K562 (cell line): ENCODE data around the gene LAMA5.

ENCODE experiments used
- BACH1 ChIP-seq: fragments of 200-800 bp; sonication (Bioruptor generic); IDR thresholded peaks from 2 replicates; pipeline ENCODE4 v1.6.1; 2016; ENCODE audit warnings: missing genetic modification characterization, missing compliant biosample characterization
- BRD4 ChIP-seq: fragments of 200-600 bp; sonication (generic); IDR thresholded peaks from 2 replicates; pipeline ENCODE4 v1.6.1; 2017; ENCODE audit warnings: inconsistent platforms
- CREM ChIP-seq: IDR thresholded peaks from 2 replicates; pipeline ENCODE4 v1.6.1; 2014; ENCODE audit warnings: antibody characterized with exemption, low read depth
- CTCF ChIP-seq, 3 experiments: IDR thresholded peaks in 2 of 3; conservative IDR thresholded peaks in 1 of 3; 2 replicates each; pipeline ENCODE4 v1.5.1; 2011 to 2012; ENCODE audit warnings: low read length in 3 of 3, mild to moderate bottlenecking in 3 of 3, control low read depth in 2 of 3, improper control_type of control experiment in 1 of 3, inconsistent platforms in 1 of 3, low read depth in 1 of 3, mixed read lengths in 1 of 3, moderate library complexity in 1 of 3; ENCODE audit not compliant: insufficient read depth in 2 of 3
- POLR2A ChIP-seq: fragments of 450-650 bp; conservative IDR thresholded peaks from 2 replicates; pipeline ENCODE4 v1.6.1; 2016
- RBBP5 ChIP-seq: fragments of 200-600 bp; sonication (generic); IDR thresholded peaks from 2 replicates; pipeline ENCODE4 v1.6.1; 2012; ENCODE audit warnings: borderline replicate concordance, mild to moderate bottlenecking, low read length, control low read depth, inconsistent platforms; ENCODE audit not compliant: insufficient read depth, poor library complexity, severe bottlenecking
- SIN3A ChIP-seq, 2 experiments: fragments of 150-350 bp in 1 of 2; IDR thresholded peaks; 2 replicates each; pipeline ENCODE4 v1.6.1; 2011 to 2016; ENCODE audit warnings: borderline replicate concordance in 2 of 2, low read depth in 2 of 2, low read length in 2 of 2, mild to moderate bottlenecking in 2 of 2, moderate library complexity in 2 of 2; ENCODE audit not compliant: control insufficient read depth in 1 of 2
- TARDBP ChIP-seq: fragments of 450-650 bp; IDR thresholded peaks from 2 replicates; pipeline ENCODE4 v1.6.1; 2016
- YY1 ChIP-seq, 3 experiments: IDR thresholded peaks; 2 replicates each; pipeline ENCODE4 v1.6.1; 2011; ENCODE audit warnings: low read length in 2 of 3, mild to moderate bottlenecking in 2 of 3, moderate library complexity in 2 of 3, borderline replicate concordance in 1 of 3, control low read depth in 1 of 3, low read depth in 1 of 3; ENCODE audit not compliant: insufficient read depth in 3 of 3, insufficient replicate concordance in 2 of 3, control insufficient read depth in 1 of 3, insufficient read length in 1 of 3; ENCODE audit errors: extremely low read depth in 1 of 3
- ZBTB40 ChIP-seq, 2 experiments: fragments of 450-650 bp in 1 of 2; sonication (generic) in 1 of 2; formaldehyde crosslinking in 1 of 2; IDR thresholded peaks; 2 replicates each; pipeline versions ENCODE4 v1.7.1 to v1.9.0; 2016 to 2022; ENCODE audit warnings: inconsistent platforms in 1 of 2, mild to moderate bottlenecking in 1 of 2, missing genetic modification reagents in 1 of 2
- ZNF318 ChIP-seq, 2 experiments: fragments of 450-650 bp; IDR thresholded peaks; 2 replicates each; pipeline ENCODE4 v1.6.1; 2016; ENCODE audit warnings: mild to moderate bottlenecking in 2 of 2, borderline replicate concordance in 1 of 2, low read depth in 1 of 2, moderate library complexity in 1 of 2
- ZNF583 ChIP-seq: fragments of 250-450 bp; sonication (Bioruptor Pico); IDR thresholded peaks from 2 replicates; pipeline ENCODE4 v1.4.0; 2020
- ZNF695 ChIP-seq: fragments of 450-650 bp; formaldehyde crosslinking; IDR thresholded peaks from 2 replicates; pipeline ENCODE4 v1.4.0; 2020; ENCODE audit warnings: mild to moderate bottlenecking, moderate library complexity

- TF ChIP-seq CTCF (IDR thresholded peaks at IDR 0.05 in 2 of 3, conservative IDR thresholded peaks at IDR 0.05 in 1 of 3; ENCODE audit: insufficient read depth in 2 of 3, low read depth in 1 of 3, low read length in 3 of 3) (no peak), TARDBP (no peak), YY1 (IDR thresholded peaks at IDR 0.05; ENCODE audit: borderline replicate concordance in 1 of 3, control insufficient read depth in 1 of 3, extremely low read depth in 1 of 3, insufficient read depth in 3 of 3, insufficient read length in 1 of 3, insufficient replicate concordance in 2 of 3, low read depth in 1 of 3, low read length in 2 of 3) (no peak), BRD4 (no peak), ZNF695 (CRISPR knock-in tag) (no peak), SIN3A (IDR thresholded peaks at IDR 0.05; ENCODE audit: borderline replicate concordance in 2 of 2, control insufficient read depth in 1 of 2, low read depth in 2 of 2, low read length in 2 of 2) (no peak), ZNF583 (CRISPR knock-in tag) (no peak), ZBTB40 (IDR thresholded peaks at IDR 0.05) (no peak), ZBTB40 (CRISPR knock-in tag; IDR thresholded peaks at IDR 0.05) (no peak), RBBP5 (no peak), POLR2A (no peak), BACH1 (tag) (no peak), CREM (no peak), ZNF318 (IDR thresholded peaks at IDR 0.05; ENCODE audit: borderline replicate concordance in 1 of 2, low read depth in 1 of 2) (no peak)
Measured at GRCh38 chr20:62317167-62317655, 49.9 kb downstream of the LAMA5 start.
